RKO (cell line): Measurements from ENCODE around the gene OR51A4.
"Not testable (repeated sequence)": the region's sequence is repeated elsewhere in the genome, so short reads cannot be mapped to it uniquely, and the experiment has no call there.

Source experiments
- DNase-seq: peaks from one replicate; pipeline ENCODE4 v3.0.0-alpha.2; 2016; ENCODE audit warnings: low spot score

OR51A4 gene, protein sequence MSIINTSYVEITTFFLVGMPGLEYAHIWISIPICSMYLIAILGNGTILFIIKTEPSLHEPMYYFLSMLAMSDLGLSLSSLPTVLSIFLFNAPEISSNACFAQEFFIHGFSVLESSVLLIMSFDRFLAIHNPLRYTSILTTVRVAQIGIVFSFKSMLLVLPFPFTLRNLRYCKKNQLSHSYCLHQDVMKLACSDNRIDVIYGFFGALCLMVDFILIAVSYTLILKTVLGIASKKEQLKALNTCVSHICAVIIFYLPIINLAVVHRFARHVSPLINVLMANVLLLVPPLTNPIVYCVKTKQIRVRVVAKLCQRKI

GRCh38 chr11:4947505-4947904 is at the start of gene OR51A4:
TSS of gene OR51A4 (minus strand) at chr11:4947605. CDS start at chr11:4947100, 505 bp downstream.
- DNase-seq, result no peak

DNA sequence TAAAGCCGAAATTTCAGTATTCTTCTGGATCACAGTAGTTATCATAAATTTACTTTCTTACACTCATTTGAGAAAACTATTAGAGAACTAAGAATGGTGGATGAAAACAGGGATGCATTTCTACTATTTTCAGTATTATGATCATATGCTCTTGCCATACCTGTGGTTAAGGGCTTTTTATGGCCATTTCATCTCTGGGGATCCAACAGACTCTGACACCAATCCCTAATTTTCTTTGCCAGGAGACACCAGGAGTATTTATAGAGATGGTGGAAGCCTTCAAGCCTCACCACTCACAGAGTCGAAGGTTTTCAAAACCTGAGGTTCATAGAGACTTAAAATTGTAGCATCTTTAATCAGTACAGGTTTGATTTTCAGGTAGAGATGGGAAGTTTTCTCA is 47.1 kb upstream of the OR51A4 start, which contains the start of gene OR51L1:
Gene OR51L1, plus strand, starts transcription at position 301 of the 400 bp plus-strand sequence. CDS start 4,132 bp downstream, outside the sequence.
- DNase-seq, result no peak

DNA sequence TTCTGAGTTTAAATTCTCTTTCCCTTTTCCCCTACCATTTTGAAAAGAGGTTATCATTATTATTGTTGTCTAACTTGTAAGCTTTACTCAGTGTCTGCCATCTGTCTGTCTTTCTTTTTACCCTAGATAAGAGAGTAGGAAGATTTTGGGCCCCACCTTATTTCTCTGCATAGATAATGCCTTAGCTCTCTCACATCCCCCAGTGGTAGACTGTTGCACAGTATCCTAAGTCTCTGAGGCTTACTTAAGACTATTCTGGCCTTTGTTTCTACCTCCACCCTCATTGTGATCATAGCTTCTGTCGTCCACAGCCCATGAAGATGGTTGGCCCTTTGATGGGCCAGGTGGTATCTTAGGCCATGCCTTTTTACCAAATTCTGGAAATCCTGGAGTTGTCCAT is 43.7 kb upstream of the OR51A4 start:
- peak; percentile 12 for DNase-seq

- no peak for DNase-seq
Observed at GRCh38 chr11:4983841-4984240, 36.4 kb upstream of the OR51A4 start.

DNA sequence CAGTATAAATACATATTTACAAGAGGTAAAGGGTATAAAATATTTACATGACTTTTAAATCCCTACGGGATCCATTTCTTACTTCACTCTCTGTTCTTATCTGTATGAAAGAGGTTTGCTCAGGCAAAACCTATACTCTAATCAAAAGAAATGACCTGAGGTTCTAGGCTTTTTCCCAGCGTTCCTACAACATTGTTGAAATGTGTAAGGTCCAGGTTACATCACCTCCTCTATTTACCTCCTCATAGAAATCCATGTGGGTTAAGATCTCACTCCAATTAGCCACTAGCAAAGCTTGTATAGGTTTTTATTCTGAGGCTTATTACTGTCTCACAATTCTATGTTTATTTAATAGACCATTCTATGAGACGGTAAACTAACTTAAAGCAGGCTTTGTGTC is 35.3 kb upstream of the OR51A4 start:
- no peak for DNase-seq

DNA sequence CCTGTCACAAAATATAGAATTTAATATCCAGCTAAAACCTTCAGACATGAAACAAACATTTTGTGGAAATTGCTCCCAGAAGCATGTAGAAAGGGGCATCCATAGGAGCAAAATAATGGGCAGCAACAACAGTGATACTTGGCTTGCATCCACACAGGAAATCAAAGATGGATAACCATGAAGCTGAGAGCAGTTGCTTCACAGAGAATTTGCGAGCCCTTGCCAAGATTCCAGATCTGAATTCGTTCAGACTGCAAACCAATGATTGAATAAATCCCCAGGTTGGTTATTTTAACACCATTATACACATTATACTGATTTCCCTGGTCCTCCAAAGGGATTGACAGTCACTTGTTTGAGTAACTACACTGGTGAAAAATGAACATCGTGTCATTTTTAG is 31.6 kb upstream of the OR51A4 start:
- DNase-seq, result no peak

DNA sequence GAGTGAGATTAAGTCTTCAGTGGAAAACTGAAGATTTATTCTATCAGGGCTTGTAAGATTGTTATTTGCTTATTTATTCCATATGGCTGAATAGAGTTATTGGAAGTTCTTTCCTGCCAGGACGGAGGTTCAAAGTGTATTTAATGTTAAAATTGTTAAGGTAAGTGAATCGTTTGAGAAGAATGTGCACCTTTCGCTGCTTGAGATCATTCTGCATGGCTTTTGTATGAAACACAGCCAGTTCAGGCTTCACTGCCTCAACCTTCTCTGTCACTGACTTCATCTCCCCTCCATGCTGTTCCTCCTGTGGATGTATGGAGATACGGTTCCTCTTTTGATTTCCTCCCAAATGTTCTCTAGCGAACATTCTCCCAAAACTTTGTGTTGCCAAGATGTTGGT is 28.0 kb upstream of the OR51A4 start:
- no peak for DNase-seq

DNA sequence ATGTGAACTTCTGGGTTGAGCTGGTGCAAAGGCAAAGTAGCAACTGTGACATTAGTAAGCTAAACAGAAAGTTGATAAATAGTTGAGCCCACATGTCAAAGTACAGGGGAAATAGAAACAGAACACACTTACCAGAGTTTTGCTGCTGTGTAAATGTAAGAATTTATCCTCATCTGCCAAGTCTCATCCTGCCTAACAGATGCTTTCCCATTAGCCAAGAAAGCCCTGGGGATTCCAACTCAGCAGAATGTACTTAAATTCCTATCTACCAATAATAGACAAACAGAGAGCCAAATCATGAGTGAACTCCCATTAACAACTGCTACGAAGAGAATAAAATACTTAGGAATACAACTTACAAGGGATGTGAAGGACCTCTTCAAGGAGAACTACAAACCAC is 15.4 kb upstream of the OR51A4 start:
- no peak for DNase-seq

- peak; percentile 21 for DNase-seq
Observed at GRCh38 chr11:4960877-4961276, 13.5 kb upstream of the OR51A4 start.

DNA sequence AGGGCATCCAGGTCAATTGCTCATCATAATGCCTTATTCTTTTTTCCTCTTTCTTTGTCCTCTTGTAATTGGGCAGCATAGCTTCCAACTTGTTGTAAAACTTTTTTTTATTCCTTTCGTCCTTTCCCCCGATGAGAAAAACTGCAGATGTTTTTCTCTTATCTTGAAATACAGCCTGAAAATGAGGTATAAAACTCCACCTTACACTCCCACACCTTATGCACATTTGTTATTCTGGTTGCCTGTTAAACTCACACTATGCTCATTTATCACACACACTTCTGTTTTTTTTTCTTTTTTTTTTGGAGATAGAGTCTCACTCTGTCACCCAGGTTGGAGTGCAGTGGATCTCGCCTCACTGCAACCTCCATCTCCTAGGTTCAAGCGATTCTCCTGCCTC is 10.0 kb upstream of the OR51A4 start:
- DNase-seq, result no peak

GRCh38 chr11:4955613-4956012 is 8.2 kb upstream of the OR51A4 start, which contains the start of gene OR51A2:
TSS of gene OR51A2 (minus strand) at chr11:4955713. CDS start at chr11:4955713, 0 bp downstream.
- DNase-seq, result not testable (repeated sequence)

DNA sequence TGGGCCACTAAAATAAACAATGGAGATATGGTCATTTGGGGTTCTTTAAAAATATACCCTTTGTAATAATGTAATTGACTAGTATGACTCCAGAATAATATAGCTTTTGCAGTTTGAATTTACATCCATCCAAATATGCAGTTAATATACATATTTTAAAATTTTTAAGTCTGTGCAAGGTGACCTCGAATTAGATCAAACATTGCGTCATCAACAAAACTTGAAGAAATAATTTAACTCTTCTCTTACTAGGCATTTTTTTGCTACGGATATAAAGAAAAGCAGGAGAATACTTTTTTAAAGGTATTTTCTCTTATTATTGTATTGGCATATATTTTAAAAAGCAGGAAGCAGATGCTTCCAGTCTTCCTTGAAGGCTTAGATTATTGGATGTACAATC is 10.7 kb downstream of the OR51A4 start:
- DNase-seq, result no peak

DNA sequence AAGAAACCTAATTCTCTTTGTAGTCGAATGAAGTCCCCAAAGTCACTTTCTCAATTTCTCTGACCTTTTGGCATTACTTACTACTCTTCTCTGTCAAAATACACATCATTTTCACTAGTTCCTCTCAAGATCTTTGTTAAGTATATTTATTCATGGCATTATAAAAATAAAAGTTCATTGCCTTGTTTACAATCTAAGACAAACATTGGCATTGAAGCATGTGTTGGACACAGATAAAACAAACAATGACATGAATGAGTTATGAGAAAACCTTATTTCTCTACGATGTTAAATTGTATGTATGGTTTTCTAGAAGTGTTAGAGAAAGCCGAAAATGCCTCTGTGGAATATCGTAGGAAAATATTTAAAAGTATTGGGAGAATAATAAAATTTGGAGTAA is 14.7 kb downstream of the OR51A4 start:
- DNase-seq, result no peak

DNA sequence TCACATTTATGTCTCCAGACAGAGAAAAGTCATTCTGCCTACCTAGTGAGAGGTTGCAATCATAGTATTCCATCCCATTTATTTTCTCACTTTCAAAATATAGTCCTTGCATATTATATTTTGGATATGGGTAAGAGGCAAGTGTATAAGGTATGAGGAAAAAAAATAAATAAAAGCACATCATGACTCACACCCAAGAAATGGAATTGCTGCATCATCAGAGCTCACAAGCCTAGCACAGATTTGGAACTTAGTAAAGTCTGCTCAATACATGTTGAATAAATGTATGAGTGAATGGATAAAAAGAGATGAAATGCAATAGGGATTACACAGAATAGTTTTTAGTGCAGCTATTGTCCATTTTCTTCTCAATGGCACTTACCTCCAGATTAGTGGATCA is 20.8 kb downstream of the OR51A4 start:
- DNase-seq, result no peak

GRCh38 chr11:4924239-4924638 is 23.2 kb downstream of the OR51A4 start, which contains the start of gene OR51G1:
TSS of gene OR51G1 (minus strand) at chr11:4924339. CDS start at chr11:4924339, 0 bp downstream.
- DNase-seq, result no peak

DNA sequence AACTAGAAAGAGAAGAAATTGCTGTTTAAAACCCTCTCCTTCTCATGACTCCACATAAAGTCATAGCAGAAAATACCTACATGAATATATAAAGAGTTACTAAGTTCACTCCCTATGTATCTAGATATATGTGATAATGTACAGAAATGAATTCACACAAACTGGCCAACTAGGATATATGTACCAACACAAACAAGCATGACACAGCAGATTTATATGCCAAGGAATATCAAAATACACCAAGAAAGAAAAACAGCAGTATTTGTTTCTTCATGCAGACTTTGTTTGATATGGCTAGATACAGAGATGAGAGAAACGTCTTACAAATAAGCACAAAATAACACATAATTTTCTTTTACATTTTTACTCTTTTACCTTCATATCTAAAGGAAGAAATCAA is 25.1 kb downstream of the OR51A4 start:
- DNase-seq, result no peak

- DNase-seq, result no peak
Observed at GRCh38 chr11:4921796-4922195, 25.6 kb downstream of the OR51A4 start.

DNA sequence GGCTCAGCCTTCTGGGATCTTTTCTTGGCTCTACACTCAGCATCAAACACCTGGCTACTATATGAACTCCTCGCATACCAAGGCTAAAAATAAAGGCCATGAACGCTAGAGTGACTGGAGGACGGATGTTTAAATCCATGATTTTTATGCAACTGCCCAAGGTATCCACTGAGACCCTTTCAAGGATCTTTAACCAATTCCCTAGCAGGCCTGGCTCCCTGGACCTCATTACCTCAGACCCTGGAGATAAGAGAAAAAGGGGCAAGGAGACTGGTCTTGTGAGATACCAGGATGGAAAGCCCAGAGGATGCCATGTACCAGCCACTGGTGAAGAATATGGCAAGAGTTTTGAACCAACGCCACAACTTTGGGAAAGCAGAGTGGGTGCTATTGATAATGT is 28.2 kb downstream of the OR51A4 start, which contains the start of gene OR51G2:
Gene OR51G2, minus strand, starts transcription at position 101 of the 400 bp plus-strand sequence. CDS start 3,687 bp downstream, outside the sequence.
- DNase-seq, result no peak

GRCh38 chr11:4916581-4916980 is 30.8 kb downstream of the OR51A4 start:
- DNase-seq, result no peak

- no peak for DNase-seq
Observed at GRCh38 chr11:4903484-4903883, 43.9 kb downstream of the OR51A4 start, which contains the start of gene OR51A7. TSS of gene OR51A7 (plus strand) at chr11:4903783. CDS start at chr11:4907370, 3,587 bp downstream.
